ENCODE measurements around the gene TP53RK.

DNA sequence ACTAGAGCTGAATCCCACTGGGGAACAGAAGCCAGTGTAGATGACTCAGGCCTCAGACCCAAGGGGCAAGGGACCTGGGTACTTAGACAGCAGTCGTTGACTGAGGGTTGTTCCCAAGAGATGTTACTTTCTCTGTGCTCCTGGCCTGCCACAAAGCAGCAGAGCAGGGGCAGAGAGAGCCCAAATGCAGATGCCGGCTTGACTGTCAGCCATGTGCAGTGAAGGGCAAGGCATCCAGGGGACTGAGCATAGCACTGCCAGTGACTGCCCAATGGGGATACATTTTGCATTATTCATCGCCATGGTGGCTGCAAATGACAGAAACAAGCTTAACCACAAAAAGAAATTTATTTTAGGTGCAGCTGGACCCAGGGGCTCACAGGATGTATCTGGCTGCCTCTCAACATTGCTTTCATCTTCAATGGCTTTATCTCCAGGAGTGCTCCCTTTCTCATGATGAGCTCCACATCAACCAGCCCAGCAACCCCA is 7.6 kb upstream of the TP53RK start:
- TF ChIP-seq POLR2A (IDR thresholded peaks at IDR 0.05; ENCODE audit: low read length) (no peak), GATA1 (IDR thresholded peaks at IDR 0.05; ENCODE audit: low read depth, low read length) (no peak)

Data from erythroblast (primary cell).